Parietal lobe (tissue), 1 donor: ENCODE results near the gene MPP2. TPM values are rescaled to one million over a fixed set of nuclear protein-coding genes. Genes with fewer than 3 reads are reported as not detected.

Experiments
- total RNA-seq: library from RNA; depleted of rRNA; stranded (reverse); fragments of >200 nt; gene quantifications from one replicate; pipeline ENCODE4 v1.2.3, GENCODE V29; 2014

The MPP2 gene, protein sequence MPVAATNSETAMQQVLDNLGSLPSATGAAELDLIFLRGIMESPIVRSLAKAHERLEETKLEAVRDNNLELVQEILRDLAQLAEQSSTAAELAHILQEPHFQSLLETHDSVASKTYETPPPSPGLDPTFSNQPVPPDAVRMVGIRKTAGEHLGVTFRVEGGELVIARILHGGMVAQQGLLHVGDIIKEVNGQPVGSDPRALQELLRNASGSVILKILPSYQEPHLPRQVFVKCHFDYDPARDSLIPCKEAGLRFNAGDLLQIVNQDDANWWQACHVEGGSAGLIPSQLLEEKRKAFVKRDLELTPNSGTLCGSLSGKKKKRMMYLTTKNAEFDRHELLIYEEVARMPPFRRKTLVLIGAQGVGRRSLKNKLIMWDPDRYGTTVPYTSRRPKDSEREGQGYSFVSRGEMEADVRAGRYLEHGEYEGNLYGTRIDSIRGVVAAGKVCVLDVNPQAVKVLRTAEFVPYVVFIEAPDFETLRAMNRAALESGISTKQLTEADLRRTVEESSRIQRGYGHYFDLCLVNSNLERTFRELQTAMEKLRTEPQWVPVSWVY
- 17.5 TPM for total RNA-seq

DNA sequence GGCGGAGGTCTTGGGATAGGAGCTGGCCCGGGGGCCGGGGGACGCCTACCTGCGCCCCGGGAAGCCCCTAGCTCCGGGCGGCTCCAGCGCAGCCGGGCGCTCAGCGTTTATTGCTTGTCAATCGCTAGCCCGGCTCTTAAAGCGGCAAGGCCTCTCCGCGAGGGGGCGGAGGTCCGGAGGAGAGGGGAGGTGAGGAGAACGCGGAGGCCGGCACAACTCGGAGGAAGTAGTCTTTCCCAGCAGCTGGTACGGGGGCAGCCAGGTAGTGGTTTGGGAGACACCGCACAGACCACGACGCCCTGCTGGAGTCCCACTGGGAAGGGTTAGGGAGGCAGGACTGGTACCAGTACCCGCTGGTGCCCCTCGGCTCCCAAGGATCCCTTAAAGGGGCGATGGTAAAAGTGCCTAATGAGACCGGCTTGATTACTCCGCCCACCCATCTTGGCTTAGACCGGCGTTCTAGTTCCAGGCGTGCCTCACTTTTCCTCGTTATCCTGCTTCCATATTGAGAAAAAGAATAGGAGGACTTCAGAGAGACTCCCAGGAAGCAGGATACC lies at the start of gene MPP2:
TSS of gene MPP2 (minus strand) at position 112 of the 557 bp plus-strand sequence. CDS start 3,076 bp downstream, outside the sequence.

DNA sequence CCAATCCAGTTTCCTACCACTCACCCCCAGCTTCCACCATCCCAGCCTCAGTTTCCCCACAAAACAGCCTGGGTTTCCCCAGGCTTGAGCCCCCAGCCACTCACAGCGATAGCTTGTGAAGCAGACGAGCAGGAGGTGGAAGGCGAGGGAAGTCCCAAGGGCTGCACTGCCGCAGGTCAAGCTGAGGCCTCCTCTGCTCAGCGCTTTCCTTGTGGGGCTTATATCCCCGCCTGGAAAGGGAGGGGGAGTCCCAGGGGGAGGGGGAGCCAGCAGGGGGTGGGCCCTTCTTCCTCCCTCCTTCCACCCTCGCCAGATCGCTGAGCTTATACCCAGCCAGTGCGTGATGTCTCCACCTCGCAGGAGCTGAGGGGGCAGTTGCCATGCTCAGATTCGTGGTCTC lies 46.4 kb upstream of the MPP2 start, which contains the start of gene PYY:
TSS of gene PYY (minus strand) at position 195 of the 400 bp plus-strand sequence. CDS start 457 bp downstream, outside the sequence.

DNA sequence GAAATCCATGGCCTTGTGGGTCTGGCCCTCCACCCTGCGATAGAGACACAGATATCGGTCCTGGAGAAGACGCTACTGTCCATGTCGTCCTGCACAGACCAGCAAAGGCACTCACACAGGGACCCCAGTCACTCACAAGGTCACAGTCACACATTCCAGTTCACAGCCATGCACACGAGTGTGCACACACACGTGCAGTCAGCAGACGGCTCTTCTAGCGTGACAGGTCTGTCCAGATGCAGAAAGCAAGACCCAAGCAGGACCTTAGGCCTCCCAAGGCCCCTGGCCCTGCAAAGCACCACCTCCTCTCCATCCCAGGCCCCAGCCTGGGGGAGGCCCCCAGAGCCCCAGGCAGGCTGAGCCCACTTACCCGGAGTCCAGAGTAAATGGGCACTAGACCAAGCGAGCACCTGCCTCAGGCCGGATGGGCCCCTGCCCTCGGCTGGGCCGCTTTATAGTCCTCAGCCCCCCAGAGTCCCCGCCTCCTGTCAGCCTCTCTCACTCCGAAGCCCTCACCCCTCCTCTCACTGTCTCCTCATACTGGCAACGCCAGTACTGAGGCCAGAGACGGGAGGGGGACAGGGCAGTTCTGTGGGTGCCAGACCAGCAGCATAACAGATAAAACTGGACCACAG lies 34.8 kb upstream of the MPP2 start, which contains the start of gene PPY:
TSS of gene PPY (minus strand) at position 426 of the 635 bp plus-strand sequence. CDS start 822 bp downstream, outside the sequence.

DNA sequence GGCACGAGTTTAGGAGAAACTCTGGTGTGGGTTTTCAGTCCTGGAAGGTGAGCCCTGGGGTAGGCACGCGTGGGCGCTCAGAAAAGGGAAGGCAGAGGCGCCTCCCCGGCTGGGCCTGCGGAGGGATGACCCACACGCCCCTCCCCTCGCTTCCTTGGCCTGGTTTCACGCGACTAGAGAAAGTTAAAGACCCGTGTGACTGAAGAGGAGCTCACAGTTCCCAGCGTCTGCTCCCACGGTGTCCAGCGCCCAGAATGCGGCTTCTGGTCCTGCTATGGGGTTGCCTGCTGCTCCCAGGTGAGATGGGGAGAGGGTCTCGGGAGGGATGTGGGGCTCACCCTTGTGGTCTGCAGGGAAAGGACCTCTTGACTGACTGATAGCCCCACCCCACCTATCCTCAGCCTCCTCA lies 60.4 kb downstream of the MPP2 start, which contains the start of gene CD300LG:
TSS of gene CD300LG (plus strand) at position 214 of the 409 bp plus-strand sequence. CDS start at position 255, 41 bp downstream.

DNA sequence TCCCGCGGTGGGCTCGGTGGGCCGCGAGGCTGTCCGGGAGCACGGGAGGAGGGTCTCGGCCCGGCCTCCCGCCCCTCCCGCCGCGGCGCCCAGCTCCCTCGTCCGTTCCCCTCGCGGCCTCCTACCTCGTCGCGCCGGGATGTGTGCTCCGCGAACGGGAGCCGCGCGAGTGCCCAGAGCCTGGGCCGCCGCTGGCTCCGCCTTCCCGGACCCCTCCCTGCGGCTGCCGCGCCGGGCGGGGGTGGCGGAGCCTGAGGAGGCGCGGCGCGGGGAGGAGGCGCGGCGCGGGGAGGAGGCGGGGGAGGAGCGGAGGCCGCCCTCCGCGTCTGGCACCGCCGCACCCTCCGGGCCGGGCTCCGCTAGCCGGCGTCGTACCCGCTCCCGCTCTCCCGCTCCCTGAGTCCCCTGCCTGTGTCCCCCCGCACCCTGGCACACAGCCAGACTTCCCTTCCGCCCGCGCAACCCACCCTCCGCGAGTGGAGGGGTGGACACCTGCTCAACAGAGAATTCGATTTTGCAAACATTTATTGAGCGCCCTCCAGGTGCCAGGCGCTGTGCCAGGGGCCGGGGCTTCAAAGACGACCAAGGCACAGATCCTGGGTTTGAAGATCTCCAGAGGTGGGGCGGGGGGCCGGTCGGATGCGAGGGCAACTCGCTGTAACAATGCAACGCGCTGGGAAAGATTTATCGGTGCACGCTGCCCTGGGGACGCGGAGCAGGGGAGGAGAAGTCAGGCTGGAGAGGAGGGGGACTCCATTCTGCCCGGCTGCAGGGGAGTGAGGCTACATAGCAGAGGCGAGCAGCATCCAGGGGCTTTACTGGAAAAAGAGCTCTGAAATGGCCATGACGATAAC lies 74.1 kb downstream of the MPP2 start, which contains the start of gene MPP3:
TSS of gene MPP3 (minus strand) at position 171 of the 854 bp plus-strand sequence. CDS start 1,240 bp downstream, outside the sequence.

Other genes starting within 250 kb of the MPP2 start
- gene MEOX1, start 245.6 kb downstream of the MPP2 start, total RNA-seq, result not detected
- gene SOST, start 148.7 kb downstream of the MPP2 start, total RNA-seq, result not detected
- 38.2 TPM for gene DUSP3, start 128.6 kb downstream of the MPP2 start, total RNA-seq
- not detected for gene CFAP97D1, start 127.1 kb downstream of the MPP2 start, total RNA-seq
- 58.5 TPM for gene MPP3, start 74.4 kb downstream of the MPP2 start, total RNA-seq
- not detected for gene CD300LG, start 60.4 kb downstream of the MPP2 start, total RNA-seq
- not detected for gene PPY, start 34.9 kb upstream of the MPP2 start, total RNA-seq
- gene PYY, start 46.4 kb upstream of the MPP2 start, total RNA-seq, result not detected
- not detected for gene NAGS, start 97.1 kb upstream of the MPP2 start, total RNA-seq
- 21.0 TPM for gene TMEM101, start 107.4 kb upstream of the MPP2 start, total RNA-seq
- 26.6 TPM for gene LSM12, start 159.1 kb upstream of the MPP2 start, total RNA-seq
- 19.4 TPM for gene G6PC3, start 163.2 kb upstream of the MPP2 start, total RNA-seq
- gene HDAC5, start 216.1 kb upstream of the MPP2 start, total RNA-seq, result 115 TPM
- gene HROB, start 234.4 kb upstream of the MPP2 start, total RNA-seq, result 1.9 TPM